ENCODE measurements around the gene USP22. TPM values are rescaled to one million over a fixed set of nuclear protein-coding genes. Genes with fewer than 3 reads are reported as not detected.

USP22 gene
- total RNA-seq, 3 donors from 2014 or later (not counting 1 experiment from before 2014, with no cell fraction given): 121 to 155 (median 140) TPM

GRCh38 chr17:21030375-21030774, 12.4 kb downstream of the USP22 start:
- Mint-ChIP-seq H3K4me1 (peaks cover 54 to 70% of the 10 kb centered on the region in 2 donors), H3K27me3 (ENCODE audit: low read depth in 2 of 2) (no peaks in the 10 kb centered on the region), H3K27ac (peak overlapping the region; percentile 33 to 40), H3K36me3 (no peaks in the 10 kb centered on the region), H3K4me3 (no peak overlapping the region), H3K9me3 (no peaks in the 10 kb centered on the region)
- intact Hi-C loops (cut with micrococcal nuclease): no loop called here
- peaks cover 25% of the 10 kb centered on the region for H3K4me1 ChIP-seq (ENCODE audit: control insufficient read depth, insufficient read depth, low read length)
- TF ChIP-seq CTCF (IDR thresholded peaks at IDR 0.05): no peak
- WGBS (ENCODE audit: insufficient coverage): 81% methylated on average over 7 of the region's 7 CpGs
- no peak for ATAC-seq
- H3K27ac ChIP-seq (ENCODE audit: low read length): no peak overlapping the region
- no peaks in the 10 kb centered on the region for H3K9me3 ChIP-seq (ENCODE audit: control insufficient read depth, insufficient read depth, low read length)
- peaks cover 14% of the 10 kb centered on the region for H3K36me3 ChIP-seq (ENCODE audit: control insufficient read depth, insufficient read depth, low read length)
- no peaks in the 10 kb centered on the region for H3K27me3 ChIP-seq (ENCODE audit: control insufficient read depth, insufficient read depth, low read length)
- no peak for DNase-seq
- no peak overlapping the region for H3K4me3 ChIP-seq (ENCODE audit: low read length)

- WGBS (ENCODE audit: insufficient coverage): 84% methylated on average over 2 of the region's 2 CpGs
- TF ChIP-seq CTCF (IDR thresholded peaks at IDR 0.05): no peak
- Mint-ChIP-seq H3K27ac (peak overlapping the region; percentile 14 to 61), H3K9me3 (no peaks in the 10 kb centered on the region), H3K36me3 (no peaks in the 10 kb centered on the region), H3K4me3 (no peak overlapping the region), H3K27me3 (ENCODE audit: low read depth in 2 of 2) (no peaks in the 10 kb centered on the region), H3K4me1 (peaks cover 47 to 68% of the 10 kb centered on the region in 2 donors)
- Histone ChIP-seq H3K4me1 (ENCODE audit: control insufficient read depth, insufficient read depth, low read length) (peaks cover 20% of the 10 kb centered on the region), H3K4me3 (ENCODE audit: low read length) (no peak overlapping the region), H3K27me3 (ENCODE audit: control insufficient read depth, insufficient read depth, low read length) (no peaks in the 10 kb centered on the region), H3K27ac (ENCODE audit: low read length) (no peak overlapping the region), H3K9me3 (ENCODE audit: control insufficient read depth, insufficient read depth, low read length) (no peaks in the 10 kb centered on the region), H3K36me3 (ENCODE audit: control insufficient read depth, insufficient read depth, low read length) (peaks cover 15% of the 10 kb centered on the region)
- intact Hi-C loops (cut with micrococcal nuclease): no loop called here
- ATAC-seq: no peak
- DNase-seq: no peak
These were observed 13.3 kb downstream of the USP22 start for GRCh38 chr17:21029515-21029914.

GRCh38 chr17:21029036-21029435, 13.8 kb downstream of the USP22 start:
- H3K4me1 ChIP-seq (ENCODE audit: control insufficient read depth, insufficient read depth, low read length): peaks cover 16% of the 10 kb centered on the region
- no peak overlapping the region for H3K27ac ChIP-seq (ENCODE audit: low read length)
- H3K4me1 Mint-ChIP-seq: peaks cover 47 to 68% of the 10 kb centered on the region in 2 donors

More at GRCh38 chr17:21029036-21029435, 13.8 kb downstream of the USP22 start:
- intact Hi-C loops (cut with micrococcal nuclease): no loop called here
- H3K4me3 ChIP-seq (ENCODE audit: low read length): no peak overlapping the region
- peaks cover 15% of the 10 kb centered on the region for H3K36me3 ChIP-seq (ENCODE audit: control insufficient read depth, insufficient read depth, low read length)
- peak overlapping the region; percentile 14 to 61 for H3K27ac Mint-ChIP-seq
- no CpG with 5 or more reads among the region's 7 CpGs for WGBS (ENCODE audit: insufficient coverage)
- ATAC-seq: peak; percentile 38 to 58 (median 40)
- H3K9me3 ChIP-seq (ENCODE audit: control insufficient read depth, insufficient read depth, low read length): no peaks in the 10 kb centered on the region
- H3K27me3 Mint-ChIP-seq (ENCODE audit: low read depth in 2 of 2): no peaks in the 10 kb centered on the region
- no peak overlapping the region for H3K4me3 Mint-ChIP-seq
- H3K36me3 Mint-ChIP-seq: no peaks in the 10 kb centered on the region
- no peak for DNase-seq
- TF ChIP-seq CTCF (IDR thresholded peaks at IDR 0.05): no peak
- no peaks in the 10 kb centered on the region for H3K27me3 ChIP-seq (ENCODE audit: control insufficient read depth, insufficient read depth, low read length)
- no peaks in the 10 kb centered on the region for H3K9me3 Mint-ChIP-seq

Measured in natural killer cell (primary cell).